Measurements from ENCODE around the gene ATP6V1D. TPM values are rescaled to one million over a fixed set of nuclear protein-coding genes. Genes with fewer than 3 reads are reported as not detected.

Gene ATP6V1D
- total and polyA plus RNA-seq, 9 of the 15 experiments (the other 6 are each of a cell fraction or from before 2014, with no cell fraction given) = 35.5 to 91.0 (median 50.0) TPM

DNA sequence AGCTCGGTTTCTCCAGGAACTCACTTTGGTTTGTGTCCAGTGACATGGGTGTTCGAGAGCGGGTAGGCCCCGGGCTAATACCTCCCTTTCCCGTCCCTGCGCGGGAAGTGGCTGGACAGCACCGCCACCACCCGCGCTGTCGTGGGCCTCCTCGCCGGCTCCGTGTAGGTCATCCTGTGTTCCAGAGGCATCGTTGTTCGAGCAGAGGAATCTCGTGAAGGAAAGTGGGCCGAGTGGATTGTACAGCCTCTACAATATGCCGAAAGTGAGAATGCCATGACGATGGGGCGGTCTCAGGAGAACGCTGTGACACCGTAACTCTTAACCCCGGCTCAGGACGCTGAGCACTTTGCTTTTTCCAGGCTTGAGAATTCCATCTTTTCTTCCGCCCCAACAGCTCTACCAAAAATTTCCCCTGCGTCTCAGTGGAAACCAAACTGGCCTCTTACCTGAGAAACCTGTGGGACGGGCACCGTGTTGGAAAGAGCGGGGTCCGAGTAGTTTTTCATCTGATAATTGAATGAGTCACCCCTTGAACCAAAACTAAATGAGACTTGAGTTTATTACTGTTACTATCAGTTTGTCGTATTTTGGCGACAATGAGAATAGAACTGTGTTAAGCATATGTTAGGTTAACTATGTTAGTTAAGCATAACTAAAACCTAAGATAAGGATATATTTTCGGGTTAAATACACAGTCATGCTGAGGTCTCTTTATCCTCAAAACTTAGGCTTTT, 1.0 kb upstream of the ATP6V1D start (continued):
- TF ChIP-seq PATZ1 (CRISPR knock-in tag; IDR thresholded peaks at IDR 0.05; ENCODE audit: borderline replicate concordance) = no peak
- TF ChIP-seq, protein P1, sequence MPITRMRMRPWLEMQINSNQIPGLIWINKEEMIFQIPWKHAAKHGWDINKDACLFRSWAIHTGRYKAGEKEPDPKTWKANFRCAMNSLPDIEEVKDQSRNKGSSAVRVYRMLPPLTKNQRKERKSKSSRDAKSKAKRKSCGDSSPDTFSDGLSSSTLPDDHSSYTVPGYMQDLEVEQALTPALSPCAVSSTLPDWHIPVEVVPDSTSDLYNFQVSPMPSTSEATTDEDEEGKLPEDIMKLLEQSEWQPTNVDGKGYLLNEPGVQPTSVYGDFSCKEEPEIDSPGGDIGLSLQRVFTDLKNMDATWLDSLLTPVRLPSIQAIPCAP (CRISPR knock-in tag; IDR thresholded peaks at IDR 0.05; ENCODE audit: borderline replicate concordance) = no peak

DNA sequence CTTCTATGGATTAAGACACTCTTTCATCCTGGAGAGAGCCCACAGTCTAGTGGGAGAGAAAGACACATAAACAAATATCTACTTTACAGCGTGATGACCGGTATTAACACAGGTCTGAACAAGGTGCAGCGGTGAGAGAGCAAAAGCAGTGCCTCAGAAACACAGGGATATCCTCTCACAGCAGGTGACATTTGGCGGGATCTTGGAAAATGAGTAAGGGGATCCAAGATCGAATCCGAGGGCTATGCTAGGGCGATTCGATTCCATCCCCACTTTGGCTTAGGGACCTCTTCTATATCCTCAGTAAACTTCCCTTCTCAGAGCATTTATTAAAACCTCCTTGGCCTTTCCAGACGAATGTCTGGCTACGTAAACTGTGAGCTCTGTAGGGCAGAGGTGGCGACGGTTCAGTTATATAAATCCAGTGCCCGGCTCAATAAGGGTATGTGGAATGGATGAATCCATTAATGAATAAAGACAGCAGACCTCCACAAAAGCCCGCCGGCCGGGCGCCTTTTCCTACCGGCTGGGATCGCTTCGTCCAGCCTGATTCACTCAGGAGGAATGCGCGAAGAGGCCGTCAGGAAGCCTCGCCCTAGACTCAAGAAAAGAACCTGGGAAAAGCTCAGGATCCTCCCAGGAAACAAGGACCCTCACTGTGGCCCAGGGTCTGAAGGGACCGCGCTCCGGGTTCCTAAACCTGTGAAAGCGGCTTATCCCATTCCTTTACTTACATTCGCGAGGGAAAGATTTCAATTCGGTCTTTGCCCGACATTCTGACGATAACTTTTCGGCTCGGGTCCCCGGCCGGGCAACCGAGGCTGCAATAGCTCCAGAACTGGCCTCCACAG, 455 bp downstream of the ATP6V1D start:
- DNase-seq (ENCODE audit: extremely low read depth in 1 of 4, low spot score in 3 of 4) (peak in 3 of 4 experiments; percentile 16 to 24 (median 16)), FAIRE-seq (no peak), ATAC-seq (no peak)
- Histone ChIP-seq H3K27me3 (ENCODE audit: control insufficient read depth in 2 of 2, insufficient read depth in 2 of 2, low read length in 2 of 2) (no peaks in the 10 kb centered on the region), H2AFZ (ENCODE audit: low read depth, low read length) (peak overlapping the region; percentile 63), H3K79me2 (ENCODE audit: control insufficient read depth, insufficient read depth, low read length) (peaks cover 91% of the 10 kb centered on the region), H4K20me1 (replicated peaks; ENCODE audit: control insufficient read depth, insufficient read depth, low read length) (peaks cover 6% of the 10 kb centered on the region; the same call in 1 of the 2 replicates), H3K27ac (ENCODE audit: extremely low read depth, low read depth, low read length) (peak overlapping the region; percentile 83), H3K4me2 (ENCODE audit: insufficient read depth, low read length) (peak overlapping the region; percentile 87), H3K9me3 (replicated peaks; ENCODE audit: control insufficient read depth, insufficient read depth, low read depth, low read length) (no peaks in the 10 kb centered on the region), H3K36me3 (ENCODE audit: control insufficient read depth, insufficient read depth, low read length) (peaks cover 29% of the 10 kb centered on the region; the same call in 2 of the 3 replicates), H3K9ac (ENCODE audit: insufficient read depth in 1 of 2, low read depth in 2 of 2, low read length in 2 of 2) (peak overlapping the region; percentile 88 to 96), H3K4me3 (peak overlapping the region; percentile 85), H3K4me1 (replicated peaks in 1 of 2; ENCODE audit: control insufficient read depth in 2 of 2, insufficient read depth in 2 of 2, low read length in 2 of 2) (peaks cover 2 to 16% of the 10 kb centered on the region in 2 experiments; a peak in 2 of 5 replicates), H3K9me1 (ENCODE audit: control insufficient read depth, insufficient read depth, low read length) (no peaks in the 10 kb centered on the region)
- POLR2A ChIA-PET = interaction anchor here (0.6 to 1.3 kb wide), 8 partner anchors 10 to 730 kb away, joined by 3 to 4 read pairs (median 3); no protein-coding TSS in a partner anchor
- BruUV-seq (replicated peaks) = TSS peak; percentile 54
- WGBS (ENCODE audit: insufficient coverage, low coverage, missing lambda C conversion rate) = under 1% methylated on average over 33 of the region's 38 CpGs
- in situ Hi-C loops (cut with MboI) = no loop called here
- CTCF ChIA-PET (ENCODE audit: low intra/inter-chr PET ratio) = no interaction called here
- TF ChIP-seq, protein P2, sequence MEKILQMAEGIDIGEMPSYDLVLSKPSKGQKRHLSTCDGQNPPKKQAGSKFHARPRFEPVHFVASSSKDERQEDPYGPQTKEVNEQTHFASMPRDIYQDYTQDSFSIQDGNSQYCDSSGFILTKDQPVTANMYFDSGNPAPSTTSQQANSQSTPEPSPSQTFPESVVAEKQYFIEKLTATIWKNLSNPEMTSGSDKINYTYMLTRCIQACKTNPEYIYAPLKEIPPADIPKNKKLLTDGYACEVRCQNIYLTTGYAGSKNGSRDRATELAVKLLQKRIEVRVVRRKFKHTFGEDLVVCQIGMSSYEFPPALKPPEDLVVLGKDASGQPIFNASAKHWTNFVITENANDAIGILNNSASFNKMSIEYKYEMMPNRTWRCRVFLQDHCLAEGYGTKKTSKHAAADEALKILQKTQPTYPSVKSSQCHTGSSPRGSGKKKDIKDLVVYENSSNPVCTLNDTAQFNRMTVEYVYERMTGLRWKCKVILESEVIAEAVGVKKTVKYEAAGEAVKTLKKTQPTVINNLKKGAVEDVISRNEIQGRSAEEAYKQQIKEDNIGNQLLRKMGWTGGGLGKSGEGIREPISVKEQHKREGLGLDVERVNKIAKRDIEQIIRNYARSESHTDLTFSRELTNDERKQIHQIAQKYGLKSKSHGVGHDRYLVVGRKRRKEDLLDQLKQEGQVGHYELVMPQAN (IDR thresholded peaks at IDR 0.05; ENCODE audit: borderline replicate concordance) = peak; percentile 92
- TF ChIP-seq ZNF639 (CRISPR knock-in tag; conservative IDR thresholded peaks at IDR 0.05 in 1 of 2, IDR thresholded peaks at IDR 0.05 in 1 of 2) (no peak), NR4A1 (CRISPR knock-in tag; IDR thresholded peaks at IDR 0.05) (no peak), NR4A1 (tag; IDR thresholded peaks at IDR 0.05) (no peak), NONO (IDR thresholded peaks at IDR 0.05; ENCODE audit: low read depth in 2 of 2, low read length in 1 of 2) (0 out of 4 replicates have a peak, but pooled peaks of 1 of the 2 experiments have one; percentile 30), POLR2B (IDR thresholded peaks at IDR 0.05; ENCODE audit: low read depth, partially characterized antibody) (peak; percentile 24), HDAC1 (IDR thresholded peaks at IDR 0.05) (peak in 1 of 2 experiments; percentile 89; a peak in 2 of 4 replicates)
- intact Hi-C loops (cut with micrococcal nuclease) = loop anchor here (5.0 kb wide), 1 partner anchor 117 kb away; the partner anchor contains the start of gene PALS1

All from K562 (cell line).